Right lobe of liver (tissue), 5 donors: ENCODE data around the gene KIF20B. TPM values are rescaled to one million over a fixed set of nuclear protein-coding genes. Genes with fewer than 3 reads are reported as not detected.

ENCODE experiments used
- total RNA-seq, 6 experiments: library from RNA; depleted of rRNA in 2 of 6; stranded (reverse); fragments of >200 nt in 2 of 6; fragmentation: NEBNext Ultra II Directional in 3 of 6; extraction: Animal tissue kit (Norgen Biotek cat#: 25700) in 3 of 6; gene quantifications; one replicate each; pipeline versions ENCODE4 v1.1.0 to v1.2.4, GENCODE V29; 2016 to 2023
- donor health status: DM: no; HTN: no; CAD: no.
- donor health status: DM: no; HTN: no; CAD: no.
- donor health status: DM: no; HTN: yes; CAD: no.
- donor health status: DM: no; HTN: yes; CAD: no.

The KIF20B gene
- total RNA-seq, 6 experiments from 2014 or later, result 0.97 to 3.4 (median 1.7) TPM

Other genes starting within 250 kb of the KIF20B start
- 1 to 10 TPM in 2 of 6 experiments, under 1 TPM in 4; 0.20 to 6.1 (median 0.80) TPM for gene SLC16A12, start 166.0 kb upstream of the KIF20B start, total RNA-seq
- 10 to 100 TPM; 13.3 to 71.0 (median 48.6) TPM for gene PANK1, start 56.3 kb upstream of the KIF20B start, total RNA-seq